GM12878 (cell line): ENCODE results near the gene CDH16. TPM values are rescaled to one million over a fixed set of nuclear protein-coding genes. Genes with fewer than 3 reads are reported as not detected.
A peak's percentile ranks its signal among the peaks of the same experiment; 100 is the strongest.

ENCODE experiments used
- BACH1 ChIP-seq: fragments of 450-650 bp; IDR thresholded peaks from 2 replicates; pipeline ENCODE4 v1.6.1; 2017; ENCODE audit warnings: mild to moderate bottlenecking, borderline replicate concordance
- SREBF1 ChIP-seq: IDR thresholded peaks from 2 replicates; pipeline ENCODE4 v1.6.1; 2012; ENCODE audit warnings: mild to moderate bottlenecking, low read length
- ZNF207 ChIP-seq: fragments of 450-650 bp; IDR thresholded peaks from 2 replicates; pipeline ENCODE4 v1.6.1; 2014; ENCODE audit warnings: antibody characterized with exemption, mild to moderate bottlenecking, borderline replicate concordance
- polyA plus RNA-seq, 11 experiments: library from polyadenylated mRNA; depleted of rRNA in 4 of 11; unstranded in 6 of 11; stranded (reverse) in 5 of 11; fragments of >200 nt; fragmentation: Nextera tagmentation in 4 of 11; fragmentation: Illumina TruSeq in 1 of 11; extraction: Ambion mirVana in 4 of 11; extraction: Trizol in 1 of 11; gene quantifications; 1 replicate in 1 of 11; 2 replicates in 10 of 11; pipeline versions ENCODE4 v1.2.1 to v1.2.3, GENCODE V29; 2011 to 2016; ENCODE audit warnings: inconsistent platforms in 2 of 11, missing spikeins in 2 of 11, low read depth in 1 of 11
- total RNA-seq, 4 experiments: library from RNA; depleted of rRNA in 3 of 4; stranded (reverse); fragments of >200 nt in 3 of 4; fragmentation: Illumina TruSeq in 1 of 4; extraction: Trizol in 1 of 4; gene quantifications; 2 replicates each; pipeline versions ENCODE4 v1.2.1 to v1.2.3, GENCODE V29; 2013 to 2021
- TF ChIP-seq, protein P1 (sequence below): IDR thresholded peaks from 2 replicates; pipeline ENCODE4 v1.6.1; 2012; ENCODE audit warnings: low read depth, low read length, improper control_type of control experiment
- TF ChIP-seq, protein P2 (sequence below): fragments of 450-650 bp; IDR thresholded peaks from 2 replicates; pipeline ENCODE4 v1.6.1; 2017; ENCODE audit warnings: mild to moderate bottlenecking, low read depth, inconsistent platforms; ENCODE audit not compliant: poor library complexity, severe bottlenecking
- TF ChIP-seq, protein P3 (sequence below): fragments of 450-650 bp; IDR thresholded peaks from 2 replicates; pipeline ENCODE4 v1.6.1; 2018; ENCODE audit warnings: mild to moderate bottlenecking, low read depth, moderate library complexity; ENCODE audit not compliant: partially characterized antibody

The CDH16 gene
- total and polyA plus RNA-seq, 10 of the 15 experiments (the other 5 are each of a cell fraction or from before 2014, with no cell fraction given): 0.05 TPM; not detected in 9

DNA sequence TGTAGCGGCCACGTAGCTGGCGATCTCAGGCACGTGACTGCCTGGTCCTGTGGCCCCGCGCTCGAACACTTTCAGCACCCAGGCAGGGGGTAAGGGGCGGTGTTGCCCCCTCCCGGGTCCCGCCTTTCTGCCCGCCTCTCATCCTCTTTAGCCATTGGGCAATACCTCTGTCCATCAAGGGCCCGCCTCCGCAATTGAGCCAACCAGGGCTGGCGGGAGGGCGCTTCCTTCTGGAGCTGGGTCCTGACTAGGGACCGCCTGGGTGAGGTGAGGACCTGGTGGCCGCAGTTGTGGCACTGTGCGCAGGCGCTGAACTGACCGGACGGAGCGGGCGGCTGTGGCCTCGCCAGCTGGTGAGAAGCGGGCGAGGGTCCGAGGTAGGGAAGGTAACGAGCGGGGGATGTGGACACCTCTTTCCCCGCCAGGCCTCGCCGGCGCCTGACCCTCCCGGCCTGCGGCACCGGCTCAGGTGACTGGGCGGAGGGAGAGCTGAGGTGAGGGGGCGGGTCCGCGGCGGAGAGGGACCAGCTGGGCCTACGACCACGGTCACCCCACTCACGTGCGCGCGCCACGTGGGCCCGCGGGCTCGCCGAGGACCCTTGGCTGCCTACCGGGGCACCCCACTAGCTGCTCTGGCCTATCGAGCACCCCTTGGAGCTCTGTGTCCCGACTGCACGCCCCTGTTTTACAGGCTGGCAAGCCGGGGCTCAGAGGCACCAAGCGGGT lies 38.2 kb downstream of the CDH16 start, which contains the start of gene PDP2 (continued):
- TF ChIP-seq SREBF1 (0 out of 2 replicates have a peak, but pooled peaks have one; percentile 25), BACH1 (peak; percentile 63; the same call in 1 of the 2 replicates), ZNF207 (no peak)
- TF ChIP-seq, protein P1, sequence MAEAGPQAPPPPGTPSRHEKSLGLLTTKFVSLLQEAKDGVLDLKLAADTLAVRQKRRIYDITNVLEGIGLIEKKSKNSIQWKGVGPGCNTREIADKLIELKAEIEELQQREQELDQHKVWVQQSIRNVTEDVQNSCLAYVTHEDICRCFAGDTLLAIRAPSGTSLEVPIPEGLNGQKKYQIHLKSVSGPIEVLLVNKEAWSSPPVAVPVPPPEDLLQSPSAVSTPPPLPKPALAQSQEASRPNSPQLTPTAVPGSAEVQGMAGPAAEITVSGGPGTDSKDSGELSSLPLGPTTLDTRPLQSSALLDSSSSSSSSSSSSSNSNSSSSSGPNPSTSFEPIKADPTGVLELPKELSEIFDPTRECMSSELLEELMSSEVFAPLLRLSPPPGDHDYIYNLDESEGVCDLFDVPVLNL: peak; percentile 52; the same call in 1 of the 2 replicates
- TF ChIP-seq, protein P2, sequence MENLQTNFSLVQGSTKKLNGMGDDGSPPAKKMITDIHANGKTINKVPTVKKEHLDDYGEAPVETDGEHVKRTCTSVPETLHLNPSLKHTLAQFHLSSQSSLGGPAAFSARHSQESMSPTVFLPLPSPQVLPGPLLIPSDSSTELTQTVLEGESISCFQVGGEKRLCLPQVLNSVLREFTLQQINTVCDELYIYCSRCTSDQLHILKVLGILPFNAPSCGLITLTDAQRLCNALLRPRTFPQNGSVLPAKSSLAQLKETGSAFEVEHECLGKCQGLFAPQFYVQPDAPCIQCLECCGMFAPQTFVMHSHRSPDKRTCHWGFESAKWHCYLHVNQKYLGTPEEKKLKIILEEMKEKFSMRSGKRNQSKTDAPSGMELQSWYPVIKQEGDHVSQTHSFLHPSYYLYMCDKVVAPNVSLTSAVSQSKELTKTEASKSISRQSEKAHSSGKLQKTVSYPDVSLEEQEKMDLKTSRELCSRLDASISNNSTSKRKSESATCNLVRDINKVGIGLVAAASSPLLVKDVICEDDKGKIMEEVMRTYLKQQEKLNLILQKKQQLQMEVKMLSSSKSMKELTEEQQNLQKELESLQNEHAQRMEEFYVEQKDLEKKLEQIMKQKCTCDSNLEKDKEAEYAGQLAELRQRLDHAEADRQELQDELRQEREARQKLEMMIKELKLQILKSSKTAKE: no peak
- TF ChIP-seq, protein P3, sequence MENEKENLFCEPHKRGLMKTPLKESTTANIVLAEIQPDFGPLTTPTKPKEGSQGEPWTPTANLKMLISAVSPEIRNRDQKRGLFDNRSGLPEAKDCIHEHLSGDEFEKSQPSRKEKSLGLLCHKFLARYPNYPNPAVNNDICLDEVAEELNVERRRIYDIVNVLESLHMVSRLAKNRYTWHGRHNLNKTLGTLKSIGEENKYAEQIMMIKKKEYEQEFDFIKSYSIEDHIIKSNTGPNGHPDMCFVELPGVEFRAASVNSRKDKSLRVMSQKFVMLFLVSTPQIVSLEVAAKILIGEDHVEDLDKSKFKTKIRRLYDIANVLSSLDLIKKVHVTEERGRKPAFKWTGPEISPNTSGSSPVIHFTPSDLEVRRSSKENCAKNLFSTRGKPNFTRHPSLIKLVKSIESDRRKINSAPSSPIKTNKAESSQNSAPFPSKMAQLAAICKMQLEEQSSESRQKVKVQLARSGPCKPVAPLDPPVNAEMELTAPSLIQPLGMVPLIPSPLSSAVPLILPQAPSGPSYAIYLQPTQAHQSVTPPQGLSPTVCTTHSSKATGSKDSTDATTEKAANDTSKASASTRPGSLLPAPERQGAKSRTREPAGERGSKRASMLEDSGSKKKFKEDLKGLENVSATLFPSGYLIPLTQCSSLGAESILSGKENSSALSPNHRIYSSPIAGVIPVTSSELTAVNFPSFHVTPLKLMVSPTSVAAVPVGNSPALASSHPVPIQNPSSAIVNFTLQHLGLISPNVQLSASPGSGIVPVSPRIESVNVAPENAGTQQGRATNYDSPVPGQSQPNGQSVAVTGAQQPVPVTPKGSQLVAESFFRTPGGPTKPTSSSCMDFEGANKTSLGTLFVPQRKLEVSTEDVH: no peak
